MM.1S (cell line): Measurements from ENCODE around the gene LRAT.

ENCODE experiments used
- DNase-seq: peaks from one replicate; pipeline ENCODE4 v3.0.0-alpha.2; 2015
- H2AFZ ChIP-seq: fragments of 300-600 bp; sonication (generic); 2 replicates; pipeline ENCODE4 v1.6.0; 2016; ENCODE audit warnings: antibody characterized with exemption, low read length
- H3F3A ChIP-seq: fragments of 300-600 bp; sonication (generic); 2 replicates; pipeline ENCODE4 v1.6.1; 2016; ENCODE audit warnings: mild to moderate bottlenecking, antibody characterized with exemption, low read length, moderate library complexity, mixed read lengths; ENCODE audit not compliant: insufficient read depth
- H3K27ac ChIP-seq: fragments of 300-600 bp; sonication (generic); 2 replicates; pipeline ENCODE4 v1.5.1; 2016; ENCODE audit warnings: mild to moderate bottlenecking, low read length
- H3K27me3 ChIP-seq: fragments of 300-600 bp; sonication (generic); replicated peaks from 2 replicates; pipeline ENCODE4 v1.6.0; 2016; ENCODE audit warnings: low read length; ENCODE audit not compliant: insufficient read depth
- H3K36me3 ChIP-seq: fragments of 300-600 bp; sonication (generic); replicated peaks from 2 replicates; pipeline ENCODE4 v1.6.1; 2016; ENCODE audit warnings: mild to moderate bottlenecking, low read length, mixed read lengths; ENCODE audit not compliant: insufficient read depth
- H3K4me1 ChIP-seq: fragments of 300-600 bp; sonication (generic); 2 replicates; pipeline ENCODE4 v1.6.1; 2016; ENCODE audit warnings: low read length, mixed read lengths
- H3K4me2 ChIP-seq: fragments of 300-600 bp; sonication (generic); 2 replicates; pipeline ENCODE4 v1.6.0; 2016; ENCODE audit warnings: low read depth, low read length
- H3K4me3 ChIP-seq: fragments of 300-600 bp; sonication (generic); 2 replicates; pipeline ENCODE4 v1.5.1; 2016; ENCODE audit warnings: low read length, mixed read lengths
- H3K79me2 ChIP-seq: fragments of 300-600 bp; sonication (generic); 2 replicates; pipeline ENCODE4 v1.6.1; 2016; ENCODE audit warnings: mixed run types, low read length, mixed read lengths
- H3K9ac ChIP-seq: fragments of 300-600 bp; sonication (generic); 2 replicates; pipeline ENCODE4 v1.6.1; 2016; ENCODE audit warnings: low read length, mixed read lengths
- H3K9me2 ChIP-seq: fragments of 300-600 bp; sonication (generic); replicated peaks from 2 replicates; pipeline ENCODE4 v1.6.1; 2016; ENCODE audit warnings: mild to moderate bottlenecking, low read length, mixed read lengths; ENCODE audit not compliant: insufficient read depth
- H3K9me3 ChIP-seq: fragments of 300-600 bp; sonication (generic); replicated peaks from 2 replicates; pipeline ENCODE4 v1.6.1; 2016; ENCODE audit warnings: mild to moderate bottlenecking, low read length, mixed read lengths; ENCODE audit not compliant: insufficient read depth
- H4K20me1 ChIP-seq: fragments of 300-600 bp; sonication (generic); 2 replicates; pipeline ENCODE4 v1.6.1; 2016; ENCODE audit warnings: mild to moderate bottlenecking, low read length, moderate library complexity, mixed read lengths; ENCODE audit not compliant: insufficient read depth
- EZH2 ChIP-seq: fragments of 300-600 bp; sonication (generic); optimal IDR thresholded peaks from 2 replicates; pipeline ENCODE3; 2017; ENCODE audit warnings: low read depth, mild to moderate bottlenecking, antibody characterized with exemption, low read length, mixed read lengths
- EZH2phosphoT487 ChIP-seq: fragments of 300-600 bp; sonication (generic); IDR thresholded peaks from 2 replicates; pipeline ENCODE4 v1.6.1; 2018; ENCODE audit warnings: antibody characterized with exemption, low read length
- TF ChIP-seq, protein P1 (sequence below): fragments of 300-600 bp; sonication (generic); IDR thresholded peaks from 2 replicates; pipeline ENCODE4 v1.5.1; 2016; ENCODE audit warnings: antibody characterized with exemption, low read length, mixed read lengths

Gene LRAT

DNA sequence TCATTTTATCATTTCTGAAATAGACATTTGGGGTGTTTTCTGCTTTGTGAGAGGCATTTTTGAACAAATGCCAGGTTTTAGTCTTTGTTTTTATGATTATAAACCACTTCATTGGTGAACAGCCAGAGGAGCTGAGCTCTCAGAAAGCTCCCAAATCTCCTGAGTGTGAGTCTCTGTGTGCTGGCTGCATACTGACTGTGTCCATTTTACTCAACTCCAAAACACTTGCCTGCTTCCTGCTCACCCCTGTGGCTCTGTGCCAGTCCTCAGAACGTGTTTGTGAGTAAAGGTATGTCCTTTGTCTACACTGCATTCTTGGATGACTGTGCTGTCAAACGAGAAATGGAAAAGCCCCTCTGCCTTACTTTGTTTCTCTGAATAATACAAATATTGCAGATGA lies 5.4 kb upstream of the LRAT start:
- H3K4me1 ChIP-seq, result no peaks in the 10 kb centered on the region
- no peaks in the 10 kb centered on the region for H3K9me2 ChIP-seq
- no peaks in the 10 kb centered on the region for H4K20me1 ChIP-seq
- no peak overlapping the region for H3K9ac ChIP-seq
- no peak overlapping the region for H3K27ac ChIP-seq
- no peaks in the 10 kb centered on the region for H3F3A ChIP-seq
- no peak overlapping the region for H3K4me2 ChIP-seq
- H3K9me3 ChIP-seq, result no peaks in the 10 kb centered on the region
- no peaks in the 10 kb centered on the region for H3K36me3 ChIP-seq
- no peak for DNase-seq
- no peaks in the 10 kb centered on the region for H3K79me2 ChIP-seq
- H3K27me3 ChIP-seq, result no peaks in the 10 kb centered on the region
- no peak for TF ChIP-seq EZH2
- no peak for TF ChIP-seq EZH2phosphoT487
- TF ChIP-seq, protein P1, sequence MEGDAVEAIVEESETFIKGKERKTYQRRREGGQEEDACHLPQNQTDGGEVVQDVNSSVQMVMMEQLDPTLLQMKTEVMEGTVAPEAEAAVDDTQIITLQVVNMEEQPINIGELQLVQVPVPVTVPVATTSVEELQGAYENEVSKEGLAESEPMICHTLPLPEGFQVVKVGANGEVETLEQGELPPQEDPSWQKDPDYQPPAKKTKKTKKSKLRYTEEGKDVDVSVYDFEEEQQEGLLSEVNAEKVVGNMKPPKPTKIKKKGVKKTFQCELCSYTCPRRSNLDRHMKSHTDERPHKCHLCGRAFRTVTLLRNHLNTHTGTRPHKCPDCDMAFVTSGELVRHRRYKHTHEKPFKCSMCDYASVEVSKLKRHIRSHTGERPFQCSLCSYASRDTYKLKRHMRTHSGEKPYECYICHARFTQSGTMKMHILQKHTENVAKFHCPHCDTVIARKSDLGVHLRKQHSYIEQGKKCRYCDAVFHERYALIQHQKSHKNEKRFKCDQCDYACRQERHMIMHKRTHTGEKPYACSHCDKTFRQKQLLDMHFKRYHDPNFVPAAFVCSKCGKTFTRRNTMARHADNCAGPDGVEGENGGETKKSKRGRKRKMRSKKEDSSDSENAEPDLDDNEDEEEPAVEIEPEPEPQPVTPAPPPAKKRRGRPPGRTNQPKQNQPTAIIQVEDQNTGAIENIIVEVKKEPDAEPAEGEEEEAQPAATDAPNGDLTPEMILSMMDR, result no peak
- H2AFZ ChIP-seq, result no peak overlapping the region
- no peak overlapping the region for H3K4me3 ChIP-seq

DNA sequence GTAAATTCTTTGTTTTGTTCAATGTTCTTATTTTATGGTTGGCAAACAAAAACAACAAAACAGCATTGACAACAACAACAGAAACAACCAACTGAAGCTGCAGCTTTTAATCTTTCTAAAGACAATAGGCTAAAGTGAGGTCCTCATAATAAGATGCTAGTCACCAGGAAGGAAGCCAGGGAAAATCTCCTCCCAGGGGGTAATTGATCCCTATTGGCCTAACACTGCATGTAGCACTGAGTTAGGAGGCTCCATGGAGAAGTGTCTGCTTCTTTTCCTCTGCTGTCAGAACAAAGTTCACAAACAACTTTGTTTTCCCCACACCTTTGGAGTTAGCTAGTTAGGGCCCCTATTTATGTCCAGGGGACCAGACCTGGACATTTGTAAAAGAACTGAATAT lies 4.7 kb upstream of the LRAT start:
- H3K4me1 ChIP-seq, result no peaks in the 10 kb centered on the region
- H3F3A ChIP-seq, result no peaks in the 10 kb centered on the region
- TF ChIP-seq, protein P1, result no peak
- TF ChIP-seq EZH2phosphoT487, result no peak
- no peak for TF ChIP-seq EZH2
- no peak for DNase-seq
- no peak overlapping the region for H2AFZ ChIP-seq
- H3K4me2 ChIP-seq, result no peak overlapping the region
- no peaks in the 10 kb centered on the region for H3K9me3 ChIP-seq
- no peaks in the 10 kb centered on the region for H3K9me2 ChIP-seq
- no peak overlapping the region for H3K4me3 ChIP-seq
- H3K9ac ChIP-seq, result no peak overlapping the region
- H3K27me3 ChIP-seq, result no peaks in the 10 kb centered on the region
- H3K27ac ChIP-seq, result no peak overlapping the region
- no peaks in the 10 kb centered on the region for H4K20me1 ChIP-seq
- H3K36me3 ChIP-seq, result no peaks in the 10 kb centered on the region
- no peaks in the 10 kb centered on the region for H3K79me2 ChIP-seq

GRCh38 chr4:154740462-154740861 lies 3.3 kb upstream of the LRAT start:
- Histone ChIP-seq H3K9ac (no peak overlapping the region), H2AFZ (no peak overlapping the region), H3K27me3 (no peaks in the 10 kb centered on the region), H3K9me3 (no peaks in the 10 kb centered on the region), H3K4me3 (no peak overlapping the region), H4K20me1 (no peaks in the 10 kb centered on the region), H3K36me3 (no peaks in the 10 kb centered on the region), H3F3A (no peaks in the 10 kb centered on the region), H3K79me2 (no peaks in the 10 kb centered on the region), H3K4me1 (no peaks in the 10 kb centered on the region), H3K27ac (no peak overlapping the region), H3K4me2 (no peak overlapping the region), H3K9me2 (no peaks in the 10 kb centered on the region)
- DNase-seq, result no peak
- TF ChIP-seq EZH2phosphoT487 (no peak), EZH2 (no peak)
- TF ChIP-seq, protein P1, result no peak
